C4-2B (cell line): Measurements from ENCODE around the gene PKHD1.

Source experiments
- ZFX ChIP-seq: fragments of 450-650 bp; IDR thresholded peaks from 2 replicates; pipeline ENCODE4 v1.6.1; 2017
- TF ChIP-seq, protein P1 (sequence below): fragments of 450-650 bp; conservative IDR thresholded peaks from 2 replicates; pipeline ENCODE4 v1.5.1; 2017; ENCODE audit warnings: mild to moderate bottlenecking

DNA sequence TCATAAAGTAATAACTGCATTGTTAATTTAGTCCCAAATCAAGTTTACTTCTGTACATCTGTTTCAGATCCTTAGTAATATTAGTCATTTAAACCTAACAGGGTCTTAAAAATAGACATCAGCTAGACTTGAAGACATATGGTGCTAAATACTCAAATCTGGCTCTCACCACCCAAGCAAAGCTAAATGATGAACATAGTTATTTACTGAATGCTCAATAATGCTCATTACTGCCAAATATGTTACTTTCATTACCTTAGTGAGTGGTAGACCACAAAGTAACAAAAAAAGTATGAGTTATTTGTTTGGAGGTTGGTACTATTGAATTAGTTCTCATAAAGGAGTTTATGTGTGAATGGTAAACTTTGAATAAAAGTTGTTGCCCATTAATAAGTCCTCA, 502.1 kb downstream of the PKHD1 start:
- TF ChIP-seq, protein P1, sequence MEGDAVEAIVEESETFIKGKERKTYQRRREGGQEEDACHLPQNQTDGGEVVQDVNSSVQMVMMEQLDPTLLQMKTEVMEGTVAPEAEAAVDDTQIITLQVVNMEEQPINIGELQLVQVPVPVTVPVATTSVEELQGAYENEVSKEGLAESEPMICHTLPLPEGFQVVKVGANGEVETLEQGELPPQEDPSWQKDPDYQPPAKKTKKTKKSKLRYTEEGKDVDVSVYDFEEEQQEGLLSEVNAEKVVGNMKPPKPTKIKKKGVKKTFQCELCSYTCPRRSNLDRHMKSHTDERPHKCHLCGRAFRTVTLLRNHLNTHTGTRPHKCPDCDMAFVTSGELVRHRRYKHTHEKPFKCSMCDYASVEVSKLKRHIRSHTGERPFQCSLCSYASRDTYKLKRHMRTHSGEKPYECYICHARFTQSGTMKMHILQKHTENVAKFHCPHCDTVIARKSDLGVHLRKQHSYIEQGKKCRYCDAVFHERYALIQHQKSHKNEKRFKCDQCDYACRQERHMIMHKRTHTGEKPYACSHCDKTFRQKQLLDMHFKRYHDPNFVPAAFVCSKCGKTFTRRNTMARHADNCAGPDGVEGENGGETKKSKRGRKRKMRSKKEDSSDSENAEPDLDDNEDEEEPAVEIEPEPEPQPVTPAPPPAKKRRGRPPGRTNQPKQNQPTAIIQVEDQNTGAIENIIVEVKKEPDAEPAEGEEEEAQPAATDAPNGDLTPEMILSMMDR = no peak
- no peak for TF ChIP-seq ZFX
